H4 (cell line): Measurements from ENCODE around the gene FAM193B. TPM values are rescaled to one million over a fixed set of nuclear protein-coding genes. Genes with fewer than 3 reads are reported as not detected.
"Not testable (repeated sequence)": the region's sequence is repeated elsewhere in the genome, so short reads cannot be mapped to it uniquely, and the experiment has no call there.

ENCODE experiments used
- DNase-seq: peaks from one replicate; pipeline ENCODE4 v3.0.0-alpha.2; 2015; ENCODE audit warnings: low spot score
- total RNA-seq: library from RNA; depleted of rRNA; stranded (reverse); fragments of >200 nt; shearing (Covaris generic); gene quantifications from 2 replicates; pipeline ENCODE4 v1.2.3, GENCODE V29; 2014

Gene FAM193B
- total RNA-seq, 1 experiment from 2014 or later = 7.5 TPM

DNA sequence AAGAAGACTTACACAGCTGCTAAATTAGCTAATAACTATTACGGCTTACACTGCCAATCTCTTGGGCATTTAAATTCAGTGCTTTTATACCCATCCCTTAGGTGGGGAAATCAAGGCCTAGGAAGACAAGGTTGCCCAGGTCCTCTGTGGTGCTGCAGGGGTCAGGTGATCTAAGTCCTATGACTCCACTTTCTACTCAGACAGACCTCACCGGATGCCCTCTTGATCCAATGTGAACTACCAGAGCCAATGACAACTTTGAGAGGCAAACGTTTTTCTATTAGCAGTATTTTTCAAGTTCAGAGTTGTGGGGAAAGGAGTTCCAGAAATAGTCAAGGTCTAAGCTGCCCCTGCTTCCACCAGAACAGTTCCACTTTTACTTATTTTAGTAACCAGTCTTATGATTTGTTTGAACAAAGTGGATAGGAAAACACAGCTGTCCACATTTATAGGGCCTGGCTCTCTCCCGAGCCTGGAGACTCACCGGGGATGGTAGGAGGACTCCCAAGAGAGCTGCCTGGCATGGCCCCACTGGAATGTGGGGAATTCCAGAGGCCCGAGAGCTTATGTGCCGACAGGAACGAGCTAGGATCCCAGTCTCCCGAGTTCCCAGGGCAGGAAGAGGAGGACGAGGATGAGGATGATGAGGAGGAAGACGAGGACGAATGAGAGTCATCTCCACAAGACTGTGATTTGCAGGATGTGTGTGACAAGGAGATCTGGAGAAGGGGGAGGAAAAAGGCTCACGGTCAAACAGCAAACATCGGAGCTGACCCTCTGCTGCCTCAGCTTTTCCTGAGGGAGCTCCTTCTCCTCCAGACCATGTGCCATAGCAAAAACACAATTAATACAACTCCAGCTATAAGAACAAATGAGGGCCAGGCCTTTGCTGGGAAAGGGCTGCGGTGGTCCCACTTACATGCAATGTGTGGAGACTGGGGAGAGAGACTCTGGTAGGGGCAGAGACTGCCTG lies 16.7 kb downstream of the FAM193B start:
- DNase-seq = no peak

DNA sequence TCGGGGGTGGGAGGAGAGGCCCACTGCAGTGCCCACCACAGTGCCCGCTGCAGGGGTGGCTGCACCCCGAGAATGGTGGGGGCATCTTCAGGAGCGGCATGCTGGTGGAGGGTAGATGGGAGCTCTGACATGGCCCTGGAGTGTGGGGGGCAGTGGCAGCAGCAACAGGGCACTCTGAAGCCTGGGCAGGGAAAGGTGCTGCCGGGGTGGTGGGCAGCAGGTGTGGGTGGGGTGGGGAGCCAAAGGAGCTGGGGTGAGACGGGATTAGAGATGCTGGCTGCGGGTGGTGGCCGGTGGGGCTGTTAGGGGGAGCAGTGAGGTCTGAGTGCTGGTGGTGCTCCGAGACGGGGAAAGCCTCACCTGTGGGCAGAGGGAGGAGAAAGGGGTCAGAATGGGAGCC lies 18.0 kb downstream of the FAM193B start:
- no peak for DNase-seq

DNA sequence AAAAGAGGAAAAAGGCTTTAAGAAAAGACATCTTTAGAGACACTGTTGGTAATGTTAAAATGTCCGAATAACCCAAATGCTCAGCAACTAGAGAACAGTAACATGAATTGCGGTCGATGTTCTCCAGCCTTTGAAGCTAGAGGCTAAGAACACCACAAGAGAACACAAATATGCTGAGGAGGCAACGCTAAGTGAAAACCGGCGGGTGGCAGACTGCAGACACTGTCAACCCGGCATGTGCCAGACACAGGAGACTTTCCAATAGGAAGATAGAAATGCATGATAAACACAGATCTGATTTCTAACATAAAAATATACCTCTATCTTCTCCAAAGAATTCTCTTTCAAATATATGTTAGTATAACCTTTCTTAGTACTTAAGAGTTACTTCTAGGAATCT lies 19.2 kb downstream of the FAM193B start:
- DNase-seq = no peak

DNA sequence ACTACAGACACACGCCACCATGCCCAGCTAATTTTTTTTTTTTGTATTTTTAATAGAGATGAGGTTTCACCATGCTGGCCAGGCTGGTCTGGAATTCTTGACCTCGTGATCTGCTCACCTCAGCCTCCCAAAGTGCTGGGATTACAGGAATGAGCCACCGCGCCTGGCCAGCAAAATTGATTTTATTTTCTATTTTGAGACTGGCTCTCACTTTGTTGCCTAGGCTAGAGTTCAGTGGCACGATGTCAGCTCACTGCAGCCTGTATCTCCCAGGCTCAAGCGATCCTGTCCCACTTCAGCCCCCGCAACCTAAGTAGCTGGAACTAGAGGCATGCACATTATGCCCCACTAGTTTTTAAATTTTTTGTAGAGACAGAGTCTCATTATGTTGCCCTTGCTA lies 19.9 kb downstream of the FAM193B start:
- DNase-seq = not testable (repeated sequence)

GRCh38 chr5:177531209-177531940 lies 23.0 kb downstream of the FAM193B start:
- DNase-seq = no peak

GRCh38 chr5:177530638-177531037 lies 23.7 kb downstream of the FAM193B start:
- DNase-seq = no peak

GRCh38 chr5:177529247-177530203 lies 24.8 kb downstream of the FAM193B start:
- no peak for DNase-seq

- DNase-seq = no peak
Measured at GRCh38 chr5:177528631-177529030, 25.7 kb downstream of the FAM193B start.

DNA sequence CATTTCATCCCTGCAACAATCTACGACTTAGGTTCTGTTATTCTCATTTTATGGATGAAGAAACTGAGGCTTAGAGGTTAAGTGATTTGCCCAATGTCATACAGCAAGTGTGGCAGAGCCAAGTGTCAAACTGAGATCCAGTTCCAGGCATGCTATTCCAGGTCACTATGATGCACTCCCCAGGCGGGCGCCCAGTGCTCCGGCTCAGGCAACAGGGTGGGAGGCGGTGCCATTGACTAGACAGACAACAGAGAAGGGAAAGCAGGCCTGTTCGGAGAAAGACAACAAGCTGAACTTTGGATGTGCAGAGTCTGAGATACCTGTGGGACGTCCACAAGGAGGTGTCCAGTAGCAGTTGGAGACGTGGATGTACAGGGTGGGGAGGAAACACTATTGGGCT lies 26.8 kb downstream of the FAM193B start:
- no peak for DNase-seq

- DNase-seq = no peak
Measured at GRCh38 chr5:177526791-177527190, 27.6 kb downstream of the FAM193B start.

DNA sequence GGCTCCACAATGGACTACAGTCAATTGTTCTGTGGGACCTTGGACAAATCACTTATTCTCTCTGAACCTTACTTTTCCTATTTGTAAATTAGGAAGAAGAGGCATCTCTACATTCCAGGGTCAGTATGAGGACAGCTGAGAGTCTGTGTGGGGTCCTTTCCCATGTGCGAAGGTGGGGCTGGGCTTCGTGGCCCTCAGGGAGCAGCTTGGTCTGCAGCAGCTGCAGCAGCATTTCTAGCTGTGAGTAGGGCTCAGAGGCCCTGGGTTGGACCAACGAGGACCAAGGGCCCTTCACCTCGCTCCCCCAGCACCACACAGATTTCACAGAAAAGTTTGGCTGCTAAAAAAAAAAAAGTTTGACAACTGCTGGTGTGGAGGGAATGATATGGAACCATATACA lies 28.2 kb downstream of the FAM193B start:
- no peak for DNase-seq

DNA sequence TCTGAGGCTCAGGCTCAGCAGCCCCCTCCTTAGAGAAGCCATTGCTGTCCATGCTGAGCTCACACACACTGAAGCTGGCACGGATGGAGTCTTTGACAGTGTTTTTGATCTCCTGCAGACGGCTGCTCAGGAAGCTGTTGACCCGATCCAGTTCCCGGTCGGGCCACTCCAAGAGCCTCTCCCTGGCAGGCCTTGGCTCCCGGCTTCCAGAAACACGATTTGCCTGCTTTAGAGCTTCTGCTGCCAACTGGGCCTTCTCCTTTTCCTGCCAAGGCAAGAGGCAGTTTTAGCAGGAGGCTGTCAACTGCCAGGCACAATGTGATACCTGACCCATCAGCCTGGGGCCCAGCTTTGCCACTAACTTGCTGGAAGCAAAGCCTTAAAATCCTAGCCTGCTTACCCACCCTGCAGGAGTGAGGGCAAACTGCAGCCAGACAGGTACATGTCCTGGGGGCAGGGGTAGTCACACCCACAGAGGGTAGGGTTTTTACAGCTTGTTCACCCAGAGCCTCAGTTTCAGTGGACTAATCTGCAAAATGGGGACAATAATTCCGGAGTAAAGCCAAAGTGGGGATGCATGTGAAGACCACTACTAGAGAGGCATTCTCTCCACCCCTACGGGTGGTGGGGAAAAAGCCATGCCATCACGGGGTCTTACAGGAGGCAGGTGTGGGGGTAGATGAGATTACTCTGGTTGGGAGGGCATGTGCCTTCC lies 29.3 kb downstream of the FAM193B start:
- DNase-seq = no peak

GRCh38 chr5:177524539-177524900 lies 29.8 kb downstream of the FAM193B start:
- DNase-seq = no peak

GRCh38 chr5:177523711-177524538 lies 30.4 kb downstream of the FAM193B start:
- DNase-seq = no peak

GRCh38 chr5:177520916-177521513 lies 33.3 kb downstream of the FAM193B start:
- no peak for DNase-seq

- DNase-seq = no peak
Measured at GRCh38 chr5:177520271-177520670, 34.1 kb downstream of the FAM193B start.

GRCh38 chr5:177519463-177520235 lies 34.7 kb downstream of the FAM193B start:
- no peak for DNase-seq

DNA sequence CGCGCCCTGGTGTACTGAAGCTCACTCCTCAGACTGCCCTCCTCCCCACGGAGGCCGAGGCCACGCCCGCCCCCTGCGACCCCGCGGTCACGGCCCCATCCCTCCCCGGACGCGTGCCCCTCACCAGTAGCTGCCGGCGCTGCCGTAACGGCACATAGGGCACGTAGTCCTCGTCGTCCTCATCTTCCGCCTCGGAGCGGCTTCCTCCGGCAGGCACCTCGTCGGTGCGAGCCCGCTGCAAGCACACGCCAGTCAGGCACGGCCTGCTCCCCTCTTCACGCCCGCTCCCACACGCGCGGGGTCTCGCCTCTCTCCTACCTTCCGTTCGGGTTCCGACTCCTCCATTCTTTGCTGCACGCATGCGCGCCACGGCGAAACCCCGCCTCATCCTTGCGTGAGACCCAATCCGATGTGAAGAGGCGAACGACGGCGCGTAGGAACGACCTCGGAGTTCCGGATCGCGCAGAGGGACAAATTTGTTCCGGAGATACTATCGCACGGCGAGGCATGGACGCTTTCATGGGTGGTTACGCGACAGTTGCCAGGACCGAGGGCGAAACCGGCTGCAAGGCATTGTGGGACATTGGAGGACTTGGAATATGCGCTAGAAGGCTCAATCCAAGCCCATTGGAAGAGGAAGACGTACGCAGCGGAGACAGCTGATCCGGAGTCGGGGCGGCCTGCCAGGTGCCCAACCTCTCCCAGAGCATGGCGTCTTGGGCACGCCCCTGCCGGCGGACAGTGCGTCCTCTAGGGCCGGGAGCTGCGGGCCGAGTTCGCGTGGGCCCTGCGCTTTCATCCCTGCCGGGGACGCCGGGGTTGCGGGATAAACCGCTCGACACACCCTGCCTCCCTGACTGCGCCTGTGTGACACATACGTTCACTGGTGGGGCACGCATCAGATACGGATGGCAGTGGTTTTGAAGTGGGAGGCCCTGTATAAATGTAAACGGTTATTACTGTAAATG lies 37.5 kb downstream of the FAM193B start, which contains the start of gene DDX41:
Gene DDX41 (minus strand): TSS at position 361 of the 968 bp plus-strand sequence. CDS start 16 bp downstream, at position 345.
- DNase-seq = peak; percentile 100
